ENCODE results near the gene GALNTL6.

DNA sequence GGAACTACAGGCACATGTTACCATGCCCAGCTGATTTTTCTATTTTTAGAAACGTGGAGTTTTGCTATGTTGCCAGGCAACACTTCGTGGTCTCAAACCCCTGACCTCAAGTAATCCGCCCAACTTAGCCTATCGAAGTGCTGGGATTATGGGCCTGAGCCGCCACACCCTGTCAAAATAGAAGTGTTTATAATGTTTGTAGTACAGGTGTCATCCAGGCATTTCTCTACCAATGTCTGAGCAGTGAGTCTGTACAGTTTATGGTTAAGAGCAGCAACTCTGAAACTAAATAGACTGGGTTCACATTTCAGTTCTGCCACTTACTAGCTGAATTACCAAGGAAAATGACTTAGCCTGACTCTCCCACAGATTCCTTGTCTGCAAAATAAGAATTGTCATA lies 895.0 kb downstream of the GALNTL6 start:
- TF ChIP-seq, protein P1, sequence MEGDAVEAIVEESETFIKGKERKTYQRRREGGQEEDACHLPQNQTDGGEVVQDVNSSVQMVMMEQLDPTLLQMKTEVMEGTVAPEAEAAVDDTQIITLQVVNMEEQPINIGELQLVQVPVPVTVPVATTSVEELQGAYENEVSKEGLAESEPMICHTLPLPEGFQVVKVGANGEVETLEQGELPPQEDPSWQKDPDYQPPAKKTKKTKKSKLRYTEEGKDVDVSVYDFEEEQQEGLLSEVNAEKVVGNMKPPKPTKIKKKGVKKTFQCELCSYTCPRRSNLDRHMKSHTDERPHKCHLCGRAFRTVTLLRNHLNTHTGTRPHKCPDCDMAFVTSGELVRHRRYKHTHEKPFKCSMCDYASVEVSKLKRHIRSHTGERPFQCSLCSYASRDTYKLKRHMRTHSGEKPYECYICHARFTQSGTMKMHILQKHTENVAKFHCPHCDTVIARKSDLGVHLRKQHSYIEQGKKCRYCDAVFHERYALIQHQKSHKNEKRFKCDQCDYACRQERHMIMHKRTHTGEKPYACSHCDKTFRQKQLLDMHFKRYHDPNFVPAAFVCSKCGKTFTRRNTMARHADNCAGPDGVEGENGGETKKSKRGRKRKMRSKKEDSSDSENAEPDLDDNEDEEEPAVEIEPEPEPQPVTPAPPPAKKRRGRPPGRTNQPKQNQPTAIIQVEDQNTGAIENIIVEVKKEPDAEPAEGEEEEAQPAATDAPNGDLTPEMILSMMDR (optimal IDR thresholded peaks at IDR 0.05 in 1 of 3, IDR thresholded peaks at IDR 0.05 in 1 of 3, conservative IDR thresholded peaks at IDR 0.05 in 1 of 3; ENCODE audit: extremely low read depth in 1 of 3, insufficient read depth in 2 of 3, low read length in 3 of 3) = no peak
- no peak for TF ChIP-seq EZH2 (IDR thresholded peaks at IDR 0.05; ENCODE audit: low read length)

All from keratinocyte (primary cell).